HG02970 (cell line): Measurements from ENCODE around the gene SH2D3A.
A peak's percentile ranks its signal among the peaks of the same experiment; 100 is the strongest.
"Not testable (repeated sequence)": the region's sequence is repeated elsewhere in the genome, so short reads cannot be mapped to it uniquely, and the experiment has no call there.

Experiments
- ATAC-seq: cut with Tn5 transposase; IDR thresholded peaks from one replicate; pipeline ENCODE4 v1.9.1; 2021; ENCODE audit warnings: mild to moderate bottlenecking, moderate library complexity, moderate number of reproducible peaks; ENCODE audit not compliant: unreplicated experiment, low FRiP score

SH2D3A gene

GRCh38 chr19:6790194-6791128 is 23.2 kb upstream of the SH2D3A start:
- no peak for ATAC-seq

GRCh38 chr19:6788896-6789295 is 21.7 kb upstream of the SH2D3A start:
- no peak for ATAC-seq

- ATAC-seq: no peak
These were observed 20.2 kb upstream of the SH2D3A start for GRCh38 chr19:6787393-6787792.

- no peak for ATAC-seq
These were observed 12.0 kb upstream of the SH2D3A start for GRCh38 chr19:6779206-6779605.

- ATAC-seq: no peak
These were observed 11.2 kb upstream of the SH2D3A start for GRCh38 chr19:6778386-6778785.

- ATAC-seq: no peak
These were observed 10.2 kb upstream of the SH2D3A start for GRCh38 chr19:6777434-6777833.

- ATAC-seq: no peak
These were observed 9.8 kb upstream of the SH2D3A start for GRCh38 chr19:6776999-6777398.

GRCh38 chr19:6776045-6776444 is 8.8 kb upstream of the SH2D3A start:
- not testable (repeated sequence) for ATAC-seq

- no peak for ATAC-seq
These were observed 7.8 kb upstream of the SH2D3A start for GRCh38 chr19:6774821-6775707.

GRCh38 chr19:6773323-6773931 is 6.2 kb upstream of the SH2D3A start:
- ATAC-seq: no peak

GRCh38 chr19:6772866-6773322 is 5.7 kb upstream of the SH2D3A start:
- no peak for ATAC-seq

GRCh38 chr19:6772028-6772865 is 5.0 kb upstream of the SH2D3A start, which contains the start of gene VAV1:
VAV1 (plus strand) TSS chr19:6772708; CDS start chr19:6772808, 100 bp downstream.
- peak; percentile 28 for ATAC-seq

- not testable (repeated sequence) for ATAC-seq
These were observed 4.4 kb upstream of the SH2D3A start for GRCh38 chr19:6771648-6772027.

GRCh38 chr19:6769006-6769619 is 1.9 kb upstream of the SH2D3A start:
- no peak for ATAC-seq

GRCh38 chr19:6768236-6768785 is 1.1 kb upstream of the SH2D3A start:
- no peak for ATAC-seq

- ATAC-seq: no peak
These were observed 216 bp downstream of the SH2D3A start for GRCh38 chr19:6767081-6767356.

- ATAC-seq: no peak
These were observed 716 bp downstream of the SH2D3A start for GRCh38 chr19:6766357-6767080.

GRCh38 chr19:6765738-6766356 is 1.4 kb downstream of the SH2D3A start:
- ATAC-seq: no peak
